Osteoblast (primary cell): Measurements from ENCODE around the gene CYB5D1. TPM values are rescaled to one million over a fixed set of nuclear protein-coding genes. Genes with fewer than 3 reads are reported as not detected.

ENCODE experiments used
- DNase-seq: peaks from one replicate; pipeline ENCODE4 v3.0.0; 2011; ENCODE audit warnings: low spot score, mixed read lengths; ENCODE audit not compliant: insufficient read length; ENCODE audit errors: missing footprints
- H2AFZ ChIP-seq: 2 replicates; pipeline ENCODE4 v1.6.0; 2011; ENCODE audit warnings: mild to moderate bottlenecking, low read length
- H3K27ac ChIP-seq: 2 replicates; pipeline ENCODE4 v1.5.1; 2011; ENCODE audit warnings: mild to moderate bottlenecking, low read depth, low read length, moderate library complexity
- H3K27me3 ChIP-seq: 2 replicates; pipeline ENCODE4 v1.6.0; 2012; ENCODE audit warnings: mild to moderate bottlenecking, control low read depth, inconsistent platforms, low read length, moderate library complexity; ENCODE audit not compliant: insufficient read depth
- H3K36me3 ChIP-seq: 2 replicates; pipeline ENCODE4 v1.5.1; 2011; ENCODE audit warnings: mild to moderate bottlenecking, low read length, control low read depth, moderate library complexity; ENCODE audit not compliant: insufficient read depth
- H3K4me1 ChIP-seq: 2 replicates; pipeline ENCODE4 v1.5.1; 2011; ENCODE audit warnings: mild to moderate bottlenecking, low read length, control low read depth, moderate library complexity; ENCODE audit not compliant: insufficient read depth
- H3K4me2 ChIP-seq: 2 replicates; pipeline ENCODE4 v1.6.0; 2011; ENCODE audit warnings: mild to moderate bottlenecking, low read length; ENCODE audit not compliant: insufficient read depth
- H3K4me3 ChIP-seq: fragments of 200-600 bp; sonication (generic); 3 replicates; pipeline ENCODE4 v1.5.1; 2012; ENCODE audit warnings: mild to moderate bottlenecking, low read length, inconsistent platforms; ENCODE audit not compliant: insufficient read depth
- H3K79me2 ChIP-seq: 2 replicates; pipeline ENCODE4 v1.6.0; 2012; ENCODE audit warnings: mild to moderate bottlenecking, low read length, control low read depth, inconsistent platforms; ENCODE audit not compliant: insufficient read depth
- H3K9me3 ChIP-seq: 2 replicates; pipeline ENCODE4 v1.5.1; 2011; ENCODE audit warnings: low read depth, low read length, control low read depth
- H4K20me1 ChIP-seq: 2 replicates; pipeline ENCODE4 v1.6.0; 2012; ENCODE audit warnings: mild to moderate bottlenecking, low read length, control low read depth; ENCODE audit not compliant: insufficient read depth
- total RNA-seq: library from RNA; depleted of rRNA; stranded (reverse); fragments of >200 nt; gene quantifications from 2 replicates; pipeline ENCODE4 v1.2.3, GENCODE V29; 2012
- TF ChIP-seq, protein P1 (sequence below): IDR thresholded peaks from 2 replicates; pipeline ENCODE4 v1.5.1; 2011; ENCODE audit warnings: mild to moderate bottlenecking, low read depth, low read length, moderate library complexity; ENCODE audit errors: extremely low read depth

Gene CYB5D1
- total RNA-seq, 1 donor: 10.5 TPM

DNA sequence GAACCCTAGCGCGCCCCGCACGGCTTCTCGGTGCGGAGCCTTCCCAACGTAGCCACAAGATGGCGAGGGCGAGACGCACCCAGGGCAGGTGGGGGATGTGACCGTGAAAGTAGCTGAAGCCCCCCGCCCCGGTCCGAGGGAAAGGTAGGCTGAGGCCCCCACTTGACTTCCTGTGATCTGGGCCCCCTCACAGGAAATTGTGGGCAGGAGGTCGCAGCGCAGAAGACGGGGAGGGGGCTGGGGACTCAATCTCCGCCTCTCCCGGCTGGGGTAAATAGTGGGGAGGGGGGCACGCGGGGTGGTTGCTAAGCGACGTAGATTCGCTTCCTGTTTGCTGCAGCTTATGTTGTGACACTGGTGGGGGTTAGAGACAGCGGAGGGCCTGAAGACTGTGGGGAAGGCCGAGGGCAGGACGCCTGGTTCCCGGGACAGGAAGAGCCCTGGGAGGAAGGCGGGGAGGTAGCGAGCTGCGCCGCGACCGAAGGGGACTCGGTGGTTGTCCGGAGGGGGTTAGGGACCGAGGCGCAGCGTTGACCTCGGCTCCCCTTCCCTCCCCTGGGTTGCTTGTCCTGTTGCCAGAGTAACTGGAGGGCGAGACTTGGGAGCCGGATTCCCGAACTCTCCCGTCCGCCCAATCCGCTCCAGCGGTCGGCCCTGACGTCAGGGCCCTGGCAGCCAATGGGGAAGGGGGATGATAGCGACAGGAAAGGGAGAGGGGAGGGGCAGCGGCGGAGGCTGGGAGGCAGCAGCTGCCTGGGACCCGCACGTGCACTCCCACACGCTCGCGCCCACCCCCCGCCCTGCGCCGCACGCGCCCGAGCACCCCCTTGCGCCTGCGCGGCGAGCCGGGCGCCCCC lies 22.6 kb upstream of the CYB5D1 start:
- peak overlapping the region; percentile 56 for H2AFZ ChIP-seq
- H3K4me1 ChIP-seq: peaks cover 33% of the 10 kb centered on the region
- DNase-seq: peak; percentile 99
- peaks cover 11% of the 10 kb centered on the region for H3K27me3 ChIP-seq
- H3K4me3 ChIP-seq: peak overlapping the region; percentile 75
- H3K4me2 ChIP-seq: peak overlapping the region; percentile 86
- TF ChIP-seq, protein P1, sequence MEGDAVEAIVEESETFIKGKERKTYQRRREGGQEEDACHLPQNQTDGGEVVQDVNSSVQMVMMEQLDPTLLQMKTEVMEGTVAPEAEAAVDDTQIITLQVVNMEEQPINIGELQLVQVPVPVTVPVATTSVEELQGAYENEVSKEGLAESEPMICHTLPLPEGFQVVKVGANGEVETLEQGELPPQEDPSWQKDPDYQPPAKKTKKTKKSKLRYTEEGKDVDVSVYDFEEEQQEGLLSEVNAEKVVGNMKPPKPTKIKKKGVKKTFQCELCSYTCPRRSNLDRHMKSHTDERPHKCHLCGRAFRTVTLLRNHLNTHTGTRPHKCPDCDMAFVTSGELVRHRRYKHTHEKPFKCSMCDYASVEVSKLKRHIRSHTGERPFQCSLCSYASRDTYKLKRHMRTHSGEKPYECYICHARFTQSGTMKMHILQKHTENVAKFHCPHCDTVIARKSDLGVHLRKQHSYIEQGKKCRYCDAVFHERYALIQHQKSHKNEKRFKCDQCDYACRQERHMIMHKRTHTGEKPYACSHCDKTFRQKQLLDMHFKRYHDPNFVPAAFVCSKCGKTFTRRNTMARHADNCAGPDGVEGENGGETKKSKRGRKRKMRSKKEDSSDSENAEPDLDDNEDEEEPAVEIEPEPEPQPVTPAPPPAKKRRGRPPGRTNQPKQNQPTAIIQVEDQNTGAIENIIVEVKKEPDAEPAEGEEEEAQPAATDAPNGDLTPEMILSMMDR: peak; percentile 67
- peaks cover 17% of the 10 kb centered on the region for H4K20me1 ChIP-seq
- H3K27ac ChIP-seq: peak overlapping the region; percentile 89
- H3K36me3 ChIP-seq: no peaks in the 10 kb centered on the region
- peaks cover 16% of the 10 kb centered on the region for H3K79me2 ChIP-seq
- no peaks in the 10 kb centered on the region for H3K9me3 ChIP-seq

DNA sequence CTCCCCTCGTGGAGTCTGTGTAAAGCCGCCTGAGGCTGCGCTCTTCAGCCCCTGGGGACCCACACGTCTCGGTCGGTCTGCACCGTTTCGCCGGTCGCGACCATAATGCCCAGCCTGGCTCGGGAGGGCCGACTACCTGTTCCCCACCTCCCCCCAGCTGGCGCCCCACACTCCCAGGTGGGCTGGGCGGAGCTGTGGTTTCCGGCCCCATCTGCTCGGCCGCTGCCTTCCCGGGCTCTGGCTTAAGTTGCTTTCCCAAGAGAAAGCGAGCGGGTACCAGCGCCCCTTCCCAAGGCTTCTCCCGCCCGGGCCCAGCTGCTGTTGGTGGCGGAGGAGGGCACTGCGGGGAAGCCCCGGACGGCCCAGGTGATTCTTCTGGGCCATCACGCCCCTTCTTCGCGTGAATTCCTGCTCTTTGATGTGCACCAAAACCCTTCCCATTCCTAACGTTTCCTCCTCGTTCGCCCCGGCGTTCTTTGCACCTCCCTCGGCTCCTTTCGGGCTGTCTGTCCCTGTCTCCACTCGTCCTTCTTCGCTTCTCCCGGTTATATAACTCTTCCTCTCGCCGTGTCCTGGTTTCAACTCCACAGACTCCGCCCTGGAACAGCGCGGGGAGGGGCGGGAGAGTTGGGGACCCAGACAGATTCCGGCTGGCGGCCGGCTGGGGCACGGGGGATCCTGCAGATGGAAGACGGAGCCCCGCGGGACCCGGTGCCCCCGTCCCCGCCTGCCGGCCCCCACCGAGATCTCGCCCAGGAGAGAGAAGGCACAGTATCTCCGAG lies 21.8 kb upstream of the CYB5D1 start:
- Histone ChIP-seq H3K4me3 (peak overlapping the region; percentile 75), H3K4me1 (peaks cover 38% of the 10 kb centered on the region), H3K27ac (peak overlapping the region; percentile 89), H4K20me1 (peaks cover 22% of the 10 kb centered on the region), H3K36me3 (peaks cover 7% of the 10 kb centered on the region), H3K9me3 (no peaks in the 10 kb centered on the region), H3K4me2 (peak overlapping the region; percentile 86), H3K27me3 (peaks cover 11% of the 10 kb centered on the region), H2AFZ (peak overlapping the region; percentile 52), H3K79me2 (peaks cover 16% of the 10 kb centered on the region)
- no peak for DNase-seq
- TF ChIP-seq, protein P1: no peak

DNA sequence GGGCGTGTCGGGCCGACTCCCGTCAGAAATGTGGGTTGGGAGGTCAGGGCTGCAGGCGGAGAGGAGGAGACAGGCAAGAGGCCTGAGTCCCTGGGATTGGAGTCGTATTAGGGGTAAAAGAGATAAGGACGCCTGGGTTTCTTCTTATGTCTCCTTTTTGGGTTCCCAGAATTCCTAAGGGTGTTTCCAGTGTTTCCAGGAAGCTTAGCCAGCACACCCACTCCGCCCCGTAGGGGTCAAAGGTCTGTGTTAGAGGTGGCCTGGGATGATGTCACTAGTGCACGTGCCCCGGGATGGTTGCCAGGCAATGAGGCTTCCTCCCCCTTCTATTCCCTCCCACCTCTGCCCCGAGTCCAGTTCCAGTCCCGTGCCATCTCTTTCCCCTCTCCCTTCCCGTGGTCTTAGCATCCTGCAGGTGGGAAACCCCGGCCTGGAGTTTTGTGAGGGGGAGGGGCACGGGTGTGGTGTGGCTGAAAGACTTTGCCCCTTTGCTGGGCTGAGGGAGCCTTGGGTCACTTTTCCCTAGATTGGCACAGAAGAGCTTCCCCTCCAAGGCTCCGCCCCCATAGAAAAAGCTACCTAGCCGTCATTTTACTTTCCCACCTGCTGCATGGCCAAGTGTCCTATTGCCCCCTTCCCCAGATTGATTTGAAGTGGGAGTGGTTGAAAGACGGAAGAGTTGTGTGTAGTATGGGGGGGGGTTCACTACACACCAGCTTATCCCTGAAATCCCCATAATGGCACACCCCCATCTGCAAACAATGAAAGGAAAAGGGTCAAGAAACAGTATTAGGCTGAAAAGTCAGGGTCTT lies 21.0 kb upstream of the CYB5D1 start:
- DNase-seq: peak; percentile 98
- Histone ChIP-seq H3K36me3 (peaks cover 9% of the 10 kb centered on the region), H3K4me1 (peaks cover 43% of the 10 kb centered on the region), H3K9me3 (no peaks in the 10 kb centered on the region), H3K27ac (peak overlapping the region; percentile 89), H4K20me1 (peaks cover 27% of the 10 kb centered on the region), H3K4me3 (peak overlapping the region; percentile 75), H3K79me2 (peaks cover 16% of the 10 kb centered on the region), H2AFZ (peak overlapping the region; percentile 52), H3K4me2 (peak overlapping the region; percentile 86), H3K27me3 (peaks cover 3% of the 10 kb centered on the region)
- TF ChIP-seq, protein P1: no peak
